Measurements from ENCODE around the gene PRND.
"Not testable (repeated sequence)": the region's sequence is repeated elsewhere in the genome, so short reads cannot be mapped to it uniquely, and the experiment has no call there.

The PRND gene

GRCh38 chr20:4717816-4718570 is 3.7 kb upstream of the PRND start:
- Mint-ChIP-seq H3K9me3 (peaks cover 0 to 5% of the 10 kb centered on the region in 2 donors), H3K36me3 (no peaks in the 10 kb centered on the region), H3K27me3 (peaks cover 0 to 4% of the 10 kb centered on the region in 2 donors), H3K27ac (peak overlapping the region; percentile 20), H3K4me1 (peaks cover 23 to 37% of the 10 kb centered on the region in 2 donors), H3K4me3 (no peak overlapping the region)
- DNase-seq (no peak), ATAC-seq (replicated peaks) (no peak)

GRCh38 chr20:4719190-4719589 is 2.5 kb upstream of the PRND start:
- H3K9me3 Mint-ChIP-seq = no peaks in the 10 kb centered on the region
- H3K36me3 Mint-ChIP-seq = no peaks in the 10 kb centered on the region
- no peaks in the 10 kb centered on the region for H3K27me3 Mint-ChIP-seq
- H3K27ac Mint-ChIP-seq = peak overlapping the region; percentile 59
- ATAC-seq (replicated peaks) = no peak
- no peak for DNase-seq
- H3K4me1 Mint-ChIP-seq = peaks cover 23 to 37% of the 10 kb centered on the region in 2 donors
- H3K4me3 Mint-ChIP-seq = no peak overlapping the region

DNA sequence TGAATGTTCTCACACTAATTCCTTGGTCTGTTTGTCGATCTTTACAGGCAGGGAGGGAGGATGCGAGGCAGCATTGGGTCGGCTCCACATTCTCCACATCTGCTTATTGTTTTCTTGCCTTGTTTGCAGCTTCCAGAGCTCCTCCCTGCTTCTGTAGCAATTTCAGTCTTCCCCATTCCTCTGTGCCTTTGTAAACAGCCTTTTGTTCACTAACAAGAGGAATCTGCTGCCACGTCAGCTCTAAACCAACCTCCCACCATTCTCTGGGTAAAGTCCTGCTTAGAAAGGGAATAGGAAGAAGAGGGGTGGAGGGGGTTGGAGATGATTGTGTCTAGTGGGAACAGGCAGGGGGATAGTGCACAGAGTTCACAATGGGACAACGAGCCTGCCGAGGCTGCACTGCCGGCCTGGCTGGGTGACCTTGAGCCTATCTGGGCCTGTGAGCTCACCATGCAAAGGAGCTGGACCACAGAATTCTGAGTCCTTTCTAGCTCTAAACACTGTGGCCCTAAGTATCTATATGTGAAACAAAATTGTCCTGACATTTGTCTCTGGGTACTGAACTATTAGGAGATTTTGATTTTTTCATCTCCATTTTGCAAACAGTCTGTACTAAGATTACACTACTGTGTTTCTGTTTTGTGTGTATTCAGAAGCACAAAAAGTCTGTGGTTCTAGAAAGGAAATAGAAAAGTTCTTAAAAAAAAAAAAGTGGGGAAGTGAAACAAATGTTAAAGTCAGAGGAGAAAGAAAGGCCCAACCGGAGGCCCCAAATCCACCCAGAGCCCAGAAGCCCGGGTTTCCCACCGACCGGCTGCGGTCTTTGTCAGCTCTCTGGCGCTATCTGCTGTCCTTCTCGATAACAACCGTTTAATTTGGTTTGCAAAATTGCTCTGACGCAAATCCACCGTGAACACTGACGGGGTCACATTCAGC is 1.4 kb upstream of the PRND start:
- Mint-ChIP-seq H3K27ac (peak overlapping the region; percentile 84), H3K9me3 (no peaks in the 10 kb centered on the region), H3K36me3 (no peaks in the 10 kb centered on the region), H3K4me1 (peaks cover 23 to 37% of the 10 kb centered on the region in 2 donors), H3K4me3 (peak overlapping the region; percentile 39 to 55), H3K27me3 (no peaks in the 10 kb centered on the region)
- DNase-seq (peak; percentile 85), ATAC-seq (replicated peaks) (peak; percentile 96 to 97)

- H3K9me3 Mint-ChIP-seq = no peaks in the 10 kb centered on the region
- DNase-seq (peak; percentile 7), ATAC-seq (replicated peaks) (peak in 1 of 2 donors; percentile 22)
- H3K27ac Mint-ChIP-seq = peak overlapping the region; percentile 25
- no peaks in the 10 kb centered on the region for H3K36me3 Mint-ChIP-seq
- peak overlapping the region in 1 of 2 donors; percentile 47 for H3K4me3 Mint-ChIP-seq
- H3K27me3 Mint-ChIP-seq = no peaks in the 10 kb centered on the region
- H3K4me1 Mint-ChIP-seq = peaks cover 23 to 37% of the 10 kb centered on the region in 2 donors
Measured at GRCh38 chr20:4720977-4721349, 746 bp upstream of the PRND start.

DNA sequence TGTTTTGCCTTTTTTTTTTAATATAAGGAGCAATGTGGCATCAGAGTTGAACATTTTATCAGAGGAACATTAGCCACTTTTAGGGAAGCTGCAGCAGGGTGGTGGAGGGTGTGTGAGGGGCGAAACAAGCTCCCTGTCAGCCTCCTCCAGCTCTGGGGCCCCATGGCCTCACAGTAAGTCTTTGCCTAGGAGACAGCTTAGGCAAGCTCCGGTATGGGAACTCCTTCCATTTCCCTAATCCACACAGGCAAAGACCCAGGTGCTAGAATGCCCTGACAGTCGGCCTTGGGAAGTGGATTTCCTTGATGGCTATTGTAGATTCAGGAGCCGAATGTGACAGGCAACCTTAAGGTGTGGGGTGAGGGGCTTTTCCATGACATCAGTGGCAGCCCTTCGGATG is 862 bp downstream of the PRND start:
- Mint-ChIP-seq H3K36me3 (no peaks in the 10 kb centered on the region), H3K4me3 (no peak overlapping the region), H3K4me1 (peaks cover 24 to 34% of the 10 kb centered on the region in 2 donors), H3K27me3 (no peaks in the 10 kb centered on the region), H3K9me3 (no peaks in the 10 kb centered on the region), H3K27ac (no peak overlapping the region)
- ATAC-seq (replicated peaks) (no peak), DNase-seq (no peak)

DNA sequence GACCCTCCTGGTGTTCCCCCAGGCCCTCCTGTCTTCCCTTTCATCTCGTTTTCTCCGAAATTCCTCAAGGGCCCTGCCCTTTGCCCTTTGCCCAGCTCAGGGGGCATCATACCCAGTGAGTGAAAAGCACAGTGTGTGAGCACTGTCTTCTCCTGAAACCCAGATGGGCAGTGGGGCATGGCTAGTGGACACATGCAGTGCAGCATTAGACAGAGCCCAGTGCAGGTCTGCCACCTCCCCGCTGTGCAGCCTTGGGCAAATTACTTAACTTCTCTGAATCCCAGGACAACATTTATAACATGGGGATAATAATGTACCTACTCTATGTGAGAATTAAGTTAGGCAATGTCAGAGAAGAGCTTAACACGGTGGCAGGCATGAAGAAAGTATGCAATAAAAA is 1.3 kb downstream of the PRND start:
- no peak for ATAC-seq (replicated peaks)
- no peaks in the 10 kb centered on the region for H3K27me3 Mint-ChIP-seq
- H3K4me1 Mint-ChIP-seq = peaks cover 21 to 29% of the 10 kb centered on the region in 2 donors
- no peaks in the 10 kb centered on the region for H3K36me3 Mint-ChIP-seq
- H3K27ac Mint-ChIP-seq = no peak overlapping the region
- no peaks in the 10 kb centered on the region for H3K9me3 Mint-ChIP-seq
- DNase-seq = no peak
- no peak overlapping the region for H3K4me3 Mint-ChIP-seq

GRCh38 chr20:4723553-4723952 is 1.8 kb downstream of the PRND start:
- not testable (repeated sequence) for H3K36me3 Mint-ChIP-seq; H3K4me3 Mint-ChIP-seq; H3K27me3 Mint-ChIP-seq; DNase-seq; H3K9me3 Mint-ChIP-seq; ATAC-seq (replicated peaks)
- Mint-ChIP-seq H3K27ac (peak overlapping the region; percentile 37), H3K4me1 (peaks cover 20 to 30% of the 10 kb centered on the region in 2 donors)

DNA sequence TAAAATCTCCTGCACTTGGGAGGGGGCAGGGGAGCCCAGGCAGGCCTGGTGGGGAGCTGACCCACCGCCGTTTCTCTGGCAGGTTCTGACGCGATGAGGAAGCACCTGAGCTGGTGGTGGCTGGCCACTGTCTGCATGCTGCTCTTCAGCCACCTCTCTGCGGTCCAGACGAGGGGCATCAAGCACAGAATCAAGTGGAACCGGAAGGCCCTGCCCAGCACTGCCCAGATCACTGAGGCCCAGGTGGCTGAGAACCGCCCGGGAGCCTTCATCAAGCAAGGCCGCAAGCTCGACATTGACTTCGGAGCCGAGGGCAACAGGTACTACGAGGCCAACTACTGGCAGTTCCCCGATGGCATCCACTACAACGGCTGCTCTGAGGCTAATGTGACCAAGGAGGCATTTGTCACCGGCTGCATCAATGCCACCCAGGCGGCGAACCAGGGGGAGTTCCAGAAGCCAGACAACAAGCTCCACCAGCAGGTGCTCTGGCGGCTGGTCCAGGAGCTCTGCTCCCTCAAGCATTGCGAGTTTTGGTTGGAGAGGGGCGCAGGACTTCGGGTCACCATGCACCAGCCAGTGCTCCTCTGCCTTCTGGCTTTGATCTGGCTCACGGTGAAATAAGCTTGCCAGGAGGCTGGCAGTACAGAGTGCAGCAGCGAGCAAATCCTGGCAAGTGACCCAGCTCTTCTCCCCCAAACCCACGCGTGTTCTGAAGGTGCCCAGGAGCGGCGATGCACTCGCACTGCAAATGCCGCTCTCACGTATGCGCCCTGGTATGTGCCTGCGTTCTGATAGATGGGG is 3.0 kb downstream of the PRND start:
- DNase-seq (no peak), ATAC-seq (replicated peaks) (no peak)
- Mint-ChIP-seq H3K4me3 (no peak overlapping the region), H3K4me1 (peaks cover 21 to 32% of the 10 kb centered on the region in 2 donors), H3K9me3 (no peaks in the 10 kb centered on the region), H3K27me3 (no peaks in the 10 kb centered on the region), H3K27ac (no peak overlapping the region), H3K36me3 (no peaks in the 10 kb centered on the region)

DNA sequence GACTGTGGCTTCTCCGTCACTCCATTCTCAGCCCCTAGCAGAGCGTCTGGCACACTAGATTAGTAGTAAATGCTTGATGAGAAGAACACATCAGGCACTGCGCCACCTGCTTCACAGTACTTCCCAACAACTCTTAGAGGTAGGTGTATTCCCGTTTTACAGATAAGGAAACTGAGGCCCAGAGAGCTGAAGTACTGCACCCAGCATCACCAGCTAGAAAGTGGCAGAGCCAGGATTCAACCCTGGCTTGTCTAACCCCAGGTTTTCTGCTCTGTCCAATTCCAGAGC is 3.5 kb downstream of the PRND start:
- Mint-ChIP-seq H3K4me3 (no peak overlapping the region), H3K36me3 (no peaks in the 10 kb centered on the region), H3K27ac (no peak overlapping the region), H3K4me1 (peaks cover 15 to 27% of the 10 kb centered on the region in 2 donors), H3K27me3 (no peaks in the 10 kb centered on the region), H3K9me3 (no peaks in the 10 kb centered on the region)
- DNase-seq (no peak), ATAC-seq (replicated peaks) (no peak)

DNA sequence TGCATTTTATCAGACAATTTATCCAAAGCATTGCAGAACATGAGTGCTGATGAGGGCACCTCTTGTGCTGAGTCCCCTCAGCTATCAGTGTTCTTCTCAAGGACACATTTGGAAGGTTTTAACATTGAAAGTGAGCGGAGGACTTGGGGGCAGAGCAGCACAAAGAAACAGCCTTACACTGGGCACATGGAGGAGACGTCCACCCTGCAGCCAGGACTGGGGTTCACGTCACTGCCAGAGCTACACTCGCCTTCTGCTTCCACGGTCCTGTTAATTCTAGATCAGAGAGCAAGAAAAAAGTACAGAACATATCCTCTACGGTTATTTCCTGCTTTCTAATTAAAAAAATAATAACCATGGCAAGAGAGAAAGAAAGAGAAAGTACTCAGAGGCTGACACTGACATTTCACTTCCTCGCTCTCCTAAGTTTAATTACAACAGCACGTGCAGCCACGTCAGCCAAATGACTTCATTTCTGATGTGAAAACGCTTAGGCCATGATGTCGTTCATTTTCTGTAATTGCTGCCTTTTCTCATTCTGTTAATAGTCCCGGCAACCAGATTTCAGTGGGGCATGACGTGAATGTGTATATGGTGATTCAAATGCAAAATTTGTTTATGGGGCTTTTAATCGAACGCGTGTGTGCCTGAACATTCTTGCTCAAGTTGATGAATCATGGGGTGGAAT is 5.1 kb downstream of the PRND start:
- Mint-ChIP-seq H3K9me3 (no peaks in the 10 kb centered on the region), H3K27ac (peak overlapping the region; percentile 87), H3K27me3 (no peaks in the 10 kb centered on the region), H3K4me1 (peaks cover 9 to 19% of the 10 kb centered on the region in 2 donors), H3K36me3 (no peaks in the 10 kb centered on the region), H3K4me3 (peak overlapping the region; percentile 70 to 82)
- peak; percentile 77 to 79 for ATAC-seq (replicated peaks)
- DNase-seq = peak; percentile 38

GRCh38 chr20:4728120-4728760 is 6.5 kb downstream of the PRND start:
- DNase-seq (no peak), ATAC-seq (replicated peaks) (no peak)
- no peaks in the 10 kb centered on the region for H3K36me3 Mint-ChIP-seq
- H3K9me3 Mint-ChIP-seq = no peaks in the 10 kb centered on the region
- no peak overlapping the region for H3K27ac Mint-ChIP-seq
- H3K27me3 Mint-ChIP-seq = peaks cover 8 to 12% of the 10 kb centered on the region in 2 donors
- H3K4me3 Mint-ChIP-seq = no peak overlapping the region
- H3K4me1 Mint-ChIP-seq = peaks cover 9 to 19% of the 10 kb centered on the region in 2 donors

DNA sequence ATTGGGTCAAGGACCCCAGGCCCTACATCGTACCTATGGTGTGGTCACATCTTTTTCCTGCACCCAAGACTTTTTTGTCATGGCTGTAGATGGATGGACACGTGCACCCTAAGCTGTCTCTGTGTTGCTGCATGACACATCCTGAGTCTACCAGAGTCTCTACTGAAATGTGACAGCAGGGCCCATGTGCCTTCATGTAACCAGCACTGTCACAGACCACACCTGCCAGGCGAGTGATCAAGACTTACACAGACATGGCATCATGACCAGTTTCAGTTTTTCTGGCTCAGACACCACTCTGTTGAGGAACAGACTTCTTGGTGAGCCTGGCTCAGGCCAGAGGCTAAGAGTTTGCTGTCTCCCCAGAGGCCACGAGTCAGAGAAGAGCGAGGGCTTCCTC is 7.6 kb downstream of the PRND start:
- Mint-ChIP-seq H3K4me1 (peaks cover 9 to 19% of the 10 kb centered on the region in 2 donors), H3K36me3 (no peaks in the 10 kb centered on the region), H3K27me3 (peaks cover 12 to 16% of the 10 kb centered on the region in 2 donors), H3K27ac (peak overlapping the region; percentile 49), H3K4me3 (no peak overlapping the region), H3K9me3 (no peaks in the 10 kb centered on the region)
- peak; percentile 66 to 73 for ATAC-seq (replicated peaks)
- no peak for DNase-seq

- H3K4me1 Mint-ChIP-seq = peaks cover 9 to 19% of the 10 kb centered on the region in 2 donors
- H3K27me3 Mint-ChIP-seq = peaks cover 12 to 16% of the 10 kb centered on the region in 2 donors
- no peak for DNase-seq
- no peaks in the 10 kb centered on the region for H3K36me3 Mint-ChIP-seq
- ATAC-seq (replicated peaks) = no peak
- H3K27ac Mint-ChIP-seq = no peak overlapping the region
- no peaks in the 10 kb centered on the region for H3K9me3 Mint-ChIP-seq
- H3K4me3 Mint-ChIP-seq = no peak overlapping the region
Measured at GRCh38 chr20:4730780-4731179, 9.1 kb downstream of the PRND start.
